SHP77 treated with DMSO at 0.1 percent for 48 hours (cell line): ENCODE results near the gene INO80.
A peak's percentile ranks its signal among the peaks of the same experiment; 100 is the strongest.
"Not testable (repeated sequence)": the region's sequence is repeated elsewhere in the genome, so short reads cannot be mapped to it uniquely, and the experiment has no call there.

Source experiments
- DNase-seq: peaks from one replicate; lab custom pipeline; 2025; lab: John Stamatoyannopoulos, UW

The INO80 gene, protein sequence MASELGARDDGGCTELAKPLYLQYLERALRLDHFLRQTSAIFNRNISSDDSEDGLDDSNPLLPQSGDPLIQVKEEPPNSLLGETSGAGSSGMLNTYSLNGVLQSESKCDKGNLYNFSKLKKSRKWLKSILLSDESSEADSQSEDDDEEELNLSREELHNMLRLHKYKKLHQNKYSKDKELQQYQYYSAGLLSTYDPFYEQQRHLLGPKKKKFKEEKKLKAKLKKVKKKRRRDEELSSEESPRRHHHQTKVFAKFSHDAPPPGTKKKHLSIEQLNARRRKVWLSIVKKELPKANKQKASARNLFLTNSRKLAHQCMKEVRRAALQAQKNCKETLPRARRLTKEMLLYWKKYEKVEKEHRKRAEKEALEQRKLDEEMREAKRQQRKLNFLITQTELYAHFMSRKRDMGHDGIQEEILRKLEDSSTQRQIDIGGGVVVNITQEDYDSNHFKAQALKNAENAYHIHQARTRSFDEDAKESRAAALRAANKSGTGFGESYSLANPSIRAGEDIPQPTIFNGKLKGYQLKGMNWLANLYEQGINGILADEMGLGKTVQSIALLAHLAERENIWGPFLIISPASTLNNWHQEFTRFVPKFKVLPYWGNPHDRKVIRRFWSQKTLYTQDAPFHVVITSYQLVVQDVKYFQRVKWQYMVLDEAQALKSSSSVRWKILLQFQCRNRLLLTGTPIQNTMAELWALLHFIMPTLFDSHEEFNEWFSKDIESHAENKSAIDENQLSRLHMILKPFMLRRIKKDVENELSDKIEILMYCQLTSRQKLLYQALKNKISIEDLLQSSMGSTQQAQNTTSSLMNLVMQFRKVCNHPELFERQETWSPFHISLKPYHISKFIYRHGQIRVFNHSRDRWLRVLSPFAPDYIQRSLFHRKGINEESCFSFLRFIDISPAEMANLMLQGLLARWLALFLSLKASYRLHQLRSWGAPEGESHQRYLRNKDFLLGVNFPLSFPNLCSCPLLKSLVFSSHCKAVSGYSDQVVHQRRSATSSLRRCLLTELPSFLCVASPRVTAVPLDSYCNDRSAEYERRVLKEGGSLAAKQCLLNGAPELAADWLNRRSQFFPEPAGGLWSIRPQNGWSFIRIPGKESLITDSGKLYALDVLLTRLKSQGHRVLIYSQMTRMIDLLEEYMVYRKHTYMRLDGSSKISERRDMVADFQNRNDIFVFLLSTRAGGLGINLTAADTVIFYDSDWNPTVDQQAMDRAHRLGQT (N-terminal part only)

DNA sequence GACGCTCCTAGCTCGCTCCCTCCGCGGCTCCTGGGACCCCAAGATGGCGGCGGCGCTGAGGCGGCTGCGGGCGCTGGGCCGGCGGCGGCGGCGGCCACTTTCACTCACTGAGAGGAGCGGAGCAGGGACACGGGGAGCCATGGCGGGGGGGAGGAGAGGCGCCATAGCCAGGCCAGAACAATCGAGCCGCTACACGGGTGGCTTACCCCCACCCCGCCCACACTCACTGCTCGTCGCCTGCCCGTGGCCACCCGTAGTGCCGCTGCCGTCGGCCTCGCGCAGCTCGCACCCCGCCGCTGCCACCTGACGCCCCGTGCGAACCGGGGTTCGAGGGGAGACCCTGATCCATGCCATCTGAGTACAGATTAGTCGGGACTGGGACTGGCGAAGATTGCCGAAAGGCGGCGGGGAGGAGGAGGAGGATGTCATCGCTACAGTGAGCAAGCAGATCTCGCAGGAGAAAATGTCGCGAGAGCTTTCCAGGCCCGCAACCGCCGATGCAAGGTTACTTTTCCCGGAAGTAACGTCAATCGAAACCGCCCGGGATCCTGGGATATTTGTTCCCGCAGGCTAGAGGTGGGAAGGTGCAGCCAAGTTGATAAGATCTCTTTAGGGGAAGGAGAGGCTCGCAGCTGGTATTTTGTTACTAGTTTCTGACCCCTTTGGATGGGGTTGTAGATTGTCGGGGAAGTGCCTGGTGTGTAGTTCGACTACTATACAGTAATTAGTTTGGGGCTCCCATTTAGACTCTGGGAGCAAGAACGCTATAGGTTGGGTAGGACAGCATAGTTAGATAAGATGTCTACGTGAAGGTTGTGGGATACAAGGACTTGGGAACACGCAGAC is at the start of gene INO80:
TSS of gene INO80 (minus strand) at position 165 of the 846 bp plus-strand sequence. CDS start 19,970 bp downstream, outside the sequence.
- peak; percentile 95 for DNase-seq

DNA sequence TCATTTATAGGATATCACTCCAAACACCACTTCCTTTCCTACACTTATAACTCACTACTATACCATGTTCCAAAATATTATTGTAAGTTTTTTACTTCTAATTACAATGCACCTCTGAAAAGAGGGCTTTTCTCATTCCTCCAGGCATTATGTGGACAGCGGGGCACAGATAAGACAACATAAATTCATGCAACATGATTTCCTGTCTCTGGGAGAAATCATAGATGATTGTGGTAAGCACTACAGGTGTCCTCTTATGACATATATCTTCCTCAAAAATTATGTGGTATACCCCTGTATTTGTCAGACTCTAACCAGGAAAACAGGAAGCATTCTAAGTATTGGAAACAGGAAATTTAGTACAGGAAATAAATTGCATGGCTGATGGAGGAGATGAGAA is 45.7 kb upstream of the INO80 start:
- DNase-seq: no peak

DNA sequence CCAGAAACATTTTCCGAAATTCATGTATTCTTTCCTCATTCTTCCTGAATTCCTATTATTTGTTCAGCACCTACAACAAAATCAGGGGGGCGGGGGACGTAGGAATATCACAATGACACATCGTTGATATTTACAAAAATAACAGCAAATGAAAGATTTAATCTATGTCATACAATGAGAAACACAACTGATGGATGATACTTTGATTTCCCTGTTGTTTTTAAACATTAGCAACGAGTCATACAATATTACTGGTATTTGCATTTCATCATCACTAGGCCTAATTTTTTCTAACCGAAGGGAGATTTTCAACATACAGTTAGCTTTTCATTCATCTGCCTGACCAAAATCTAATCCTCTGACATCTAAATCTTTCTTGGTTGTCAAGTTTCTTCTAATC is 45.3 kb upstream of the INO80 start:
- no peak for DNase-seq

DNA sequence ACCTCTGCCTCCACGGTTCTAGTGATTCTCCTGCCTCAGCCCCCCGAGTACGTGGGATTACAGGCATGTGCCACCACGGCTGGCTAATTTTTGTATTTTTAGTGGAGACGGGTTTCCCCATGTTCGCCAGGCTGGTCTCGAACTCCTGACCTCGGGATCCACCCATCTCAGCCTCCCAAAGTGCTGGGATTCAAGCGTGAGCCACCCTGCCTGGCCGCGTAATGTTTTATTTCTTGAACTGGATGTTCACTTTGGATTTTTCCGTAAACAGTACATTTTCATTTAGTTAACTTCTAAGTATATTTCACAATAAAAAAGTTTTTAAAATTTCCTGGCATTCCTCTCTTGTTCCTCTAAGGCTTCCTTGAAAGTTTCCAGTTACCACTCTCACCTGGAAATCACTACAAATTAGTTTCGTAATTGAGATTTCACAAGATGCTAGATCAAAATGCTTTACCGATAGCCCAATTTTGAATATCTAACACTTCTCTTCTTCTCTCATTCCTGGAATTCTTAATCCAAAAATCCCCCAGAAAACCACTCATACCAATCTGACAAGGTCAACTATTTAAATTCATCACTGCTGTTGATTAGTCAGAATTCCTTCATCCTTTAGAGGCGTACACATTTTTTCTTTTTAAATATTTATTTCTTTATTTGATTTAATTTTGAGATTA is 44.7 kb upstream of the INO80 start:
- no peak for DNase-seq

DNA sequence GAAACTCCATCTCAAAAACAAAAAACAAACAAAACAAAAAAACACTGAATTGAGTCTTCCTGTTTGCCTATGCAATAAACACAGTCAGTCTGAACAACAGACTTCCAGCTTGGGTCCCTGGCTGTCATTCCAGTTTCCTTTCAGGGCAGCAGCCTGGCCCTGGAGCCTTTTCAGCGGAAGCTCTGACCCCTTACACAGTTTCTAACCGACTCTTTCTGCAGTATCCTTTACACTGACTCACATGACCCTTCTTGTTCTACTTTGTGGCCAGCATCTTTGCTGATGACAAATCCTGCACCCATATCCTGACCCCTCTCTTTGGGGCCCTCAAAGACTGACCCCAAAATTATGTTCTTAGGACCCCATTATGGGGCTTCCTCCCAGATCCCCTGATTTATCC is 38.3 kb upstream of the INO80 start:
- no peak for DNase-seq

DNA sequence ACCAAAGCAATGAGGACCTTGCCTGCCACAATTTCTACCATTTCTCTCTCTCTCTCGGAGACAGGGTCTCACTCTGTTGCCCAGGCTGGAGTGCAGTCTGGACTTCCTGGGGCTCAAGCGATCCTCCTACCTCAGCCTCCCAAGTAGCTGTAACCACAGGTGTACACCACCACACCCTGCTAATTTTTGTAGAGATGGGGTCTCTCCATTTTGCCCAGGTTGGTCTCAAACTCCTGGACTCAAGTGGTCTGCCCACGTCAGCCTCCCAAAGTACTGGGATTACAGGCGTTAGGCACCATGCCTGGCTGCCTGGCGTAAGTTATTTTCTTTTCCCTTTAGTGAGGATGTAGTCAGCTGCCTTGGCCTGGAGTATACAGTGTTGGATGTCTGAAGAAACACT is 37.7 kb upstream of the INO80 start:
- no peak for DNase-seq

DNA sequence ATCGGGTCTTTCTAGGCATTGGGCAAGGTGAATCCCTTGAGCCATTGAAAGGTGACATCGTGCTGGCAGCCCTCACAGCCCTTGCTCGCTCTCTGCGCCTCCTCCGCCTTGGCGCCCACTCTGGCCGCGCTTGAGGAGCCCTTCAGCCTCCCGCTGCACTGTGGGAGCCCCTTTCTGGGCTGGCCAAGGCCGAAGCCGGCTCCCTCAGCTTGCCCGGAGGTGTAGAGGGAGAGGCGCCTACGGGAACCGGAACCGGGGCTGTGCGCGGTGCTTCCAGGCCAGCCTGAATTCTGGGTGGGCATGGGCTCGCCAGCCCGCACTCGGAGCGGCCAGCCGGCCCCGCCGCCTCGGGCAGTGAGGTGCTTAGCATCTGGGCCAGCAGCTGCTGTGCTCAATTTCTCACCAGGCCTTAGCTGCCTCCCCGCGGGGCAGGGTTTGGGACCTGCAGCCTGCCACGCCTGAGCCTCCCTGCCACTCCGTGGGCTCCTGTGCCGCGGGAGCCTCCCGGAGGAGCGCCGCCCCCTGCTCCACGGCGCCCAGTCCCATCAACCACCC is 35.4 kb upstream of the INO80 start:
- no peak for DNase-seq

DNA sequence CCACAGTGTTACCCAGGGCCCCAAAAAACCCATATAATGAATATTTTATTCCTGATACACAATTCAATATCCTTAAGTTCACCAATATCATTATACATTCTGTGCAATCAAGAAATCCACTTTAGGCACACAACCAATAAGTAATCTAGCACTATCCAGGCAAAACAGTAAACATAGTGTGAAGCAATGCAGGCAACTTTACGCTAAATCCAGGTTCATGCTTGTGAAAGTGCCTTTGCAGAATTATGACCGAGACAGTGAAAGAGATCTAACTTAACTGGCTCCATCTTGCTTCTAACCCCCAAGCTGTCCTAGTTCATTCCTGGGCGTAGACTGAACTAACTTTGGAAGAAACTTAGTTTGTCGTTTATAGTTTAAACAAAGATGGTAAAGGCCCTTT is 34.2 kb upstream of the INO80 start:
- DNase-seq: no peak

DNA sequence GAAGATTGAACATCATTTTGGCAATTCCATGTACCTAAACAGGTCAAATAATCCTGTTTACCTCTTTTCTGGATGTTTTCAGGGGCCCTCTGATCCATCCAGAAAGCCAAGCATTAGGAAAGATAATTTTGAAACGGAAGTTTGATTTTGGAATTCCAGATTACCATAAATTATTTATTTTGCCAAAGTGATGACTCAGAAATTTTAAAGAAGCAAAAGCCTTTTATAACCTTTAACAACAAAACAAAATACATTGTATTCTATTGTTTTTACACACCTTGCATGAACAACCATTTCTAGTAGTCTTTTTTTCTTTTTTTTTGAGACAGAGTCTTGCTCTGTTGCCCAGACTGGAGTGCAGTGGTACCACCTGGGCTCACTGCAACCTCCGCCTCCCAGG is 32.0 kb upstream of the INO80 start:
- DNase-seq: no peak

DNA sequence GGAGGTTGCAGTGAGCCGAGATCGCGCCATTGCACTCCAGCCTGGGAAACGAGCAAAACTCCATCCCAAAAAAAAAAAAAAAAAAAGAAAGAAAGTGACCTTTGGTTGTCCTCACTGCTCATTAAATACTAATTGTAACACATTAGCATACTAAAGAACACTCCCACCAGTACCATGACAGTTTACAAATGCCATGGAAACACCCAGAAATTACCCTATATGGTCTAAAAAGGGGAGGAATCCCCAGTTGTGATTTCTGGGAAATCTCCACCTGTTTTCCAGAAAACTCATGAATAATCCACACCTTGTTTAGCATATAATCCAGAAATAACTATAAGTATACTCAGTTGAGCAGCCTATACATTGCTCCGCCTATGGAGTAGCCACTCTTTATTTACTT is 23.5 kb upstream of the INO80 start:
- no peak for DNase-seq

DNA sequence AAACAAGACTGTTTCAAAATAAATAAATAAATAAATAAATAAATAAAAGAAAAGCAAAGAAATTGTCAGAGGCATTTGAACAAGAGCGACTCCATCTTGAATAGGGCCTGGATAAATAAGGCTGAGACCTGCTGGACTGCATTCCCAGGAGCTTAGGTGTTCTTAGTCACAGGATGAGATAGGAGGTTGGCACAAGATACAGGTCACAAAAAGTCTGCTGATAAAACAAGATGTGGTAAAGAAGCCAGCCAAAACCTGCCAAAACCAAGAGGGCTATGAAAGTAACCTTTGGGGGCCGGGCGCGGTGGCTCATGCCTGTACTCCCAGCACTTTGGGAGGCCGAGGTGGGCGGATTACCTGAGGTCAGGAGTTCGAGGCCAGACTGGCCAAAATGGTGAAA is 23.0 kb upstream of the INO80 start:
- not testable (repeated sequence) for DNase-seq

DNA sequence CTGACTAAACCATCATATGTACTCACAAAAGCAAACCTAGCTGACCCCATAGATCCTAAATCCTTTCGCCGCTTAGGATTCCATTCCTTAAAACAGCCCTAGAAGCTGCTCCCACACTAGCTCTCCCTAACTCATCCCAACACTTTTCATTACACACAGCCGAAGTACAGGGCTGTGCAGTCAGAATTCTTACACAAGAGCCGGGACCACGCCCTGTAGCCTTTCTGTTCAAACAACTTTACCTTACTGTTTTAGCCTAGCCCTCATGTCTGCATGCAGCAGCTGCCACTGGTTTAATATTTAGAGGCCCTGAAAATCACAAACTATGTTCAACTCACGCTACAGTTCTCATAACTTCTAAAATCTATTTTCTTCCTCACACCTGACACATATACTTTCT is 19.5 kb upstream of the INO80 start:
- DNase-seq: not testable (repeated sequence)

DNA sequence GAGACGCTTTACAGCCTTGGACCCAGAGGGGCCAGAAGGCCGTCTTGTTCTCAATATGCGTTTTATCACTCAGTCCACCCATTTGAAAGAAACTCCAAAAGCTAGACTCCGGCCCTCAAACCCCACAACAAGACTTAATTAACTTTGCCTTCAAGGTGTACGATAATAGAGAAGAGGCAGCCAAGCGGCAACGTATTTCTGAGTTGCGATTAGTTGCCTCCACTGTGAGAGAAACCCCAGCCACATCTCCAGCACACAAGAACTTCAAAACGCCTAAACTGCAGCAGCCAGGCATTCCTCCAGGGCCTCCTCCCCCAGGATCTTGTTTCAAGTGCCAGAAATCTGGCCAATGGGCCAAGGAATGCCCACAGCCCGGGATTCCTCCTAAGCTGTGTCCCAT is 17.4 kb upstream of the INO80 start:
- no peak for DNase-seq

DNA sequence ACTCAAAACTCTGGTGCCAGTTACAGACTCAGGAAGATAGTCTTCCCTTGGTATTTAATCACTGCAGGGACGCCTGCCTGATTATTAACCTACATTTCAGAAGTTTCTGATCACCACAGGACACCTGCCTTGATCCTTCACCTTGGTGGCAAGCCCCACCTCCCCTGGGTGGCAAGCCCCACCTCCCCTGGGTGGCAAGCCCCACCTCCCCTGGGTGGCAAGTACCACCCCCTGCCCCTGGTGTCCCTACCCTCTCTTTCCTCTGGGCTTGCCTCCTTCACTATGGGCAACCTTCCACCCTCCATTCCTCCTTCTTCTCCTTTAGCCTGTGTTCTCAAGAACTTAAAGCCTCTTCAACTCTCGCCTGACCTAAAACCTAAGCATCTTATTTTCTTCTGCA is 16.0 kb upstream of the INO80 start:
- not testable (repeated sequence) for DNase-seq

DNA sequence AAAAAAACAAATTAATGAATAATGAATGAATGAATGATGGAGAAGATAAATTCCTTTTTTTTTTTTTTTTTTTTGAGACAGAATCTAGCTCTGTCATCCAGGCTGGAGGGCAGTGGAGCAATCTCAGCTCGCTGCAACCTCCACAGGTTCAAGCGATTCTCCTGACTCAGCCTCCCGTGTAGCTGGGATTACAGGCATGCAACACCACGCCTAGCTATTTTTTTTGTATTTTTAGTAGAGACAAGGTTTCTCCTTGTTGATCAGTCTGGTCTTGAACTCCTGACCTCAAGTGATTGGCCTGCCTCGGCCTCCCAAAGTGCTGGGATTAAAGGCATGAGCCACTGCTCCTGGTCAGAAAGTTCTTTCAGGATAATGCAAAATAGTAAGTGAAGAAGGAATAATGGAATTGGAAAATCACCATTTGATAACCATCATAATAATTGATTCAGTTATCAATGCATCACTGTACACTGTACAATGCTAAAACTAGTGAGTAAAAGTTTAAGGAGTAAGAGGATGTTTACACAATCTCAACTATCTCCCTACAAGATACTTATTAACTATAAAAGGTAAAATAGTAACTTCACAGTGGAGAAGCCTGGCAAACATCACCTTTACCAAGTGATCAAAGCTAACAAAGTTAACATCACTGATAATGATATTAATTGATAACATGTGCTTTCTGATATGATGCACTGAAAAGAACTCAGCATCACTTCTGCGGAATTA is 12.3 kb upstream of the INO80 start:
- DNase-seq: no peak

DNA sequence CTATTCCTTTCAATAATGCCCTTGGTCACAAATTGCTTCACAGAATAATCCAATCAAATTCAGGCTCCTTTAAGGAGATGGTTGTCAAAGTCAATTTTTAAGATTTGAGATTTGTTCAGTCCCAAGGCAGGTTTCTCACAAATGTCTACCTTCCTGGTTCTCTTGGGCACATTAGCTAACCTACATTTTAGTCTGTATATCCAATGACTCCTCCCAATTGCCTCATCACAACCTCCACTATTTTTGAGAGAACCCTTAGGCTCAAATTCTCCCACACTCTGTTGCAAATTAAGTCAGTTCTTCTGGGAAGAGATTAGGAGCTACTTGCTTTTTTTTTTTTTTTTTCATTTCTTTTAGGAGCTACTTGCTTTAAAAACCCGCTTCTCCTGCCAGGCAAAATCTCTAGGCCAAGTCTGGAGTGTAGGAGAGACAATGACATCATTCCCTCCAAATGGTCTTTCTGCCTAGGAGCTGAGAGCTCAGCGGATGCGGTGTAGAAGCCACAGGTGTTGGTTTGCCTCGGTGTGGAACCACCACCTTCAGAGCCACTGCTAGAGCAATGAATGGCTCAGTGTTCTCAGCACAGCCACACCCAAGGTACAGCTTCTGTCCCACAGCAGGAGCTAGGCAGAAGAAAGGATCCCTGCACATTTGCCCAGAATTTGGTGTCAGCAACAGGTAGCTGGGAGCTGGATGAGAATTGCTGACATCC is 10.0 kb upstream of the INO80 start:
- no peak for DNase-seq

DNA sequence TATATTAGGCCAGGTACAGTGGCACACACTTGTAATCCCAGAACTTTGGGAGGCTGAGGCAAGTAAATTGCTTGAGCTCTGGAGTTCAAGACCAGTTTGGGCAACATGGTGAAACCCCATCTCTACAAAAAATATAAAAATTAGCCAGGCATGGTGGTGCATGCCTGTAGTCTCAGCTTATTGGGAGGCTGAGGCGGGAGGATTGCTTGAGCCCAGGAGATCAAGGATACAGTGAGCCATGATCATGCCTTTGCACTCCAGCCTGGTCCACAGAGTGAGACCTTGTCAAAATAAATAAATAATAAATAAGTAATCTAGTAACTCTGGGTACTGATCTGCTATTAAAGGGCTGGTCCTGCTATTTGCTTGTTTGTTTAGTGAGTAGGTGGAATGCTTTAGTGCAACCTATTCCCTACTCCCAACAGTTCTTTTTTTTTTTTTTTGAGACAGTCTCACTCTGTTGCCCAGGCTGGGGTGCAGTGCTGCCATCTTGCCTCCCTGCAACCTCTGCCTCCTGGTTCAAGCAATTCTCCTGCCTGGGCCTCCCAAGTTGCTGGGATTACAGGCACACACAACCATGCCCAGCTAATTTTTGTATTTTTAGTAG is 9.1 kb upstream of the INO80 start:
- no peak for DNase-seq

DNA sequence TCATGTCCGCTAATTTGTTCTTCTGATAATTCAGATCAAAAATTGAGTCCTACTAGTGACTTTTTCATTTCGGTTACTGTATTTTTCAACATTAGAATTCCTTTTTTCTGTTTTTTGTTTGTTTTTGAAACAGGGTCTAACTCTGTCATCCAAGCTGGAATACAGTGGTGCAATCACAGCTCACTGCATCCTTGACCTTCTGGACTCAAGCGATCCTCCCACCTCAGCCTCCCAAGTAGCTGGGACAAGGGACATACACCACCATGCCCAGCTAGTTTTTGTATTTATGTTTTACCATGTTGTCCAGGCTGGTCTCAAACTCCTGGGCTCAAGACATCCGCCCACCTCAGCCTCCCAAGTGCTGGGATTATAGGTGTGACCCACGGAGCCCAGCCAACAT is 8.0 kb upstream of the INO80 start:
- no peak for DNase-seq

DNA sequence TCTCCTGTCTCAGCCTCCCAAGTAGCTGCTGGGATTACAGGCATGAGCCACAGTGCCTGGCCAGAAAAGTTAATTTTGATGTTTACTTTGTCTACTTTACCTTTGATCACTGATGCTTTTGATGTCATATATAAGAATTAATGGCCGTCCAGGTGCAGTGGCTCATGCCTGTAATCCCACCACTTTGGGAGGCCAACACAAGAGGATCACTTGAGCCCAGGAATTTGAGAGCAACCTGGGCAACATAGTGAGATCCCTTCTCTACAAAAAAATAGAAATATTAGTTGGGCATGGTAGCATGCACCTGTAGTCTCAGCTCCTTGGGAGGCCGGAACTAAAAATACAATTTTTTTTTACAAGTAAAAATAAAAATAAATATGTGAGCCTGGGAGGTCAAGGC is 6.8 kb upstream of the INO80 start:
- DNase-seq: no peak
